ENCODE data around the gene TEPSIN.
A peak's percentile ranks its signal among the peaks of the same experiment; 100 is the strongest.

The TEPSIN gene

GRCh38 chr17:81244358-81245023, 5.6 kb upstream of the TEPSIN start:
- peaks cover 3% of the 10 kb centered on the region for H3K36me3 ChIP-seq (ENCODE audit: control insufficient read depth, insufficient read depth, low read length)
- H3K9me3 ChIP-seq (ENCODE audit: control insufficient read depth, low read length), result no peaks in the 10 kb centered on the region
- no peak overlapping the region for H3K4me3 ChIP-seq (ENCODE audit: insufficient read depth, low read depth, low read length, poor library complexity, severe bottlenecking)
- H3K4me1 ChIP-seq (ENCODE audit: control insufficient read depth, insufficient read depth, low read length, poor library complexity, severe bottlenecking), result peaks cover 11% of the 10 kb centered on the region
- H3K27ac ChIP-seq (ENCODE audit: insufficient read depth, low read length, poor library complexity, severe bottlenecking), result no peak overlapping the region
- no peaks in the 10 kb centered on the region for H3K27me3 ChIP-seq (replicated peaks; ENCODE audit: control insufficient read depth, insufficient read depth, low read length, poor library complexity, severe bottlenecking)
- DNase-seq, result no peak

GRCh38 chr17:81243333-81243664, 4.4 kb upstream of the TEPSIN start:
- Histone ChIP-seq H3K9me3 (ENCODE audit: control insufficient read depth, low read length) (no peaks in the 10 kb centered on the region), H3K36me3 (ENCODE audit: control insufficient read depth, insufficient read depth, low read length) (no peaks in the 10 kb centered on the region), H3K4me1 (ENCODE audit: control insufficient read depth, insufficient read depth, low read length, poor library complexity, severe bottlenecking) (peaks cover 13% of the 10 kb centered on the region), H3K27ac (ENCODE audit: insufficient read depth, low read length, poor library complexity, severe bottlenecking) (no peak overlapping the region), H3K27me3 (replicated peaks; ENCODE audit: control insufficient read depth, insufficient read depth, low read length, poor library complexity, severe bottlenecking) (no peaks in the 10 kb centered on the region), H3K4me3 (ENCODE audit: insufficient read depth, low read depth, low read length, poor library complexity, severe bottlenecking) (no peak overlapping the region)
- DNase-seq, result no peak

GRCh38 chr17:81242421-81243332, 3.8 kb upstream of the TEPSIN start:
- Histone ChIP-seq H3K4me1 (ENCODE audit: control insufficient read depth, insufficient read depth, low read length, poor library complexity, severe bottlenecking) (peaks cover 19% of the 10 kb centered on the region), H3K27ac (ENCODE audit: insufficient read depth, low read length, poor library complexity, severe bottlenecking) (no peak overlapping the region), H3K4me3 (ENCODE audit: insufficient read depth, low read depth, low read length, poor library complexity, severe bottlenecking) (no peak overlapping the region), H3K9me3 (ENCODE audit: control insufficient read depth, low read length) (no peaks in the 10 kb centered on the region), H3K36me3 (ENCODE audit: control insufficient read depth, insufficient read depth, low read length) (no peaks in the 10 kb centered on the region), H3K27me3 (replicated peaks; ENCODE audit: control insufficient read depth, insufficient read depth, low read length, poor library complexity, severe bottlenecking) (no peaks in the 10 kb centered on the region)
- no peak for DNase-seq

- Histone ChIP-seq H3K27me3 (replicated peaks; ENCODE audit: control insufficient read depth, insufficient read depth, low read length, poor library complexity, severe bottlenecking) (no peaks in the 10 kb centered on the region), H3K4me3 (ENCODE audit: insufficient read depth, low read depth, low read length, poor library complexity, severe bottlenecking) (no peak overlapping the region), H3K9me3 (ENCODE audit: control insufficient read depth, low read length) (no peaks in the 10 kb centered on the region), H3K27ac (ENCODE audit: insufficient read depth, low read length, poor library complexity, severe bottlenecking) (no peak overlapping the region), H3K36me3 (ENCODE audit: control insufficient read depth, insufficient read depth, low read length) (no peaks in the 10 kb centered on the region), H3K4me1 (ENCODE audit: control insufficient read depth, insufficient read depth, low read length, poor library complexity, severe bottlenecking) (peaks cover 27% of the 10 kb centered on the region)
- DNase-seq, result peak; percentile 21 to 45 (median 30)
These were observed 3.0 kb upstream of the TEPSIN start for GRCh38 chr17:81241648-81242420.

GRCh38 chr17:81241203-81241602, 2.3 kb upstream of the TEPSIN start:
- peaks cover 33% of the 10 kb centered on the region for H3K4me1 ChIP-seq (ENCODE audit: control insufficient read depth, insufficient read depth, low read length, poor library complexity, severe bottlenecking)

GRCh38 chr17:81240761-81241160, 1.9 kb upstream of the TEPSIN start:
- no peak overlapping the region for H3K4me3 ChIP-seq (ENCODE audit: insufficient read depth, low read depth, low read length, poor library complexity, severe bottlenecking)
- no peaks in the 10 kb centered on the region for H3K27me3 ChIP-seq (replicated peaks; ENCODE audit: control insufficient read depth, insufficient read depth, low read length, poor library complexity, severe bottlenecking)
- no peak for DNase-seq
- peaks cover 4% of the 10 kb centered on the region for H3K36me3 ChIP-seq (ENCODE audit: control insufficient read depth, insufficient read depth, low read length)
- no peaks in the 10 kb centered on the region for H3K9me3 ChIP-seq (ENCODE audit: control insufficient read depth, low read length)
- H3K4me1 ChIP-seq (ENCODE audit: control insufficient read depth, insufficient read depth, low read length, poor library complexity, severe bottlenecking), result peaks cover 35% of the 10 kb centered on the region
- H3K27ac ChIP-seq (ENCODE audit: insufficient read depth, low read length, poor library complexity, severe bottlenecking), result no peak overlapping the region

More at GRCh38 chr17:81241203-81241602, 2.3 kb upstream of the TEPSIN start:
- no peak overlapping the region for H3K4me3 ChIP-seq (ENCODE audit: insufficient read depth, low read depth, low read length, poor library complexity, severe bottlenecking)
- no peaks in the 10 kb centered on the region for H3K36me3 ChIP-seq (ENCODE audit: control insufficient read depth, insufficient read depth, low read length)
- no peaks in the 10 kb centered on the region for H3K9me3 ChIP-seq (ENCODE audit: control insufficient read depth, low read length)
- no peak overlapping the region for H3K27ac ChIP-seq (ENCODE audit: insufficient read depth, low read length, poor library complexity, severe bottlenecking)
- no peak for DNase-seq
- H3K27me3 ChIP-seq (replicated peaks; ENCODE audit: control insufficient read depth, insufficient read depth, low read length, poor library complexity, severe bottlenecking), result no peaks in the 10 kb centered on the region

GRCh38 chr17:81239714-81240555, 1.1 kb upstream of the TEPSIN start:
- peaks cover 4% of the 10 kb centered on the region for H3K36me3 ChIP-seq (ENCODE audit: control insufficient read depth, insufficient read depth, low read length)
- peak overlapping the region; percentile 93 for H3K4me3 ChIP-seq (ENCODE audit: insufficient read depth, low read depth, low read length, poor library complexity, severe bottlenecking)
- DNase-seq, result peak; percentile 15 to 24 (median 19)
- no peaks in the 10 kb centered on the region for H3K9me3 ChIP-seq (ENCODE audit: control insufficient read depth, low read length)
- peak overlapping the region; percentile 71 for H3K27ac ChIP-seq (ENCODE audit: insufficient read depth, low read length, poor library complexity, severe bottlenecking)
- no peaks in the 10 kb centered on the region for H3K27me3 ChIP-seq (replicated peaks; ENCODE audit: control insufficient read depth, insufficient read depth, low read length, poor library complexity, severe bottlenecking)
- H3K4me1 ChIP-seq (ENCODE audit: control insufficient read depth, insufficient read depth, low read length, poor library complexity, severe bottlenecking), result peaks cover 35% of the 10 kb centered on the region

- no peaks in the 10 kb centered on the region for H3K27me3 ChIP-seq (replicated peaks; ENCODE audit: control insufficient read depth, insufficient read depth, low read length, poor library complexity, severe bottlenecking)
- H3K36me3 ChIP-seq (ENCODE audit: control insufficient read depth, insufficient read depth, low read length), result peaks cover 9% of the 10 kb centered on the region
- no peaks in the 10 kb centered on the region for H3K9me3 ChIP-seq (ENCODE audit: control insufficient read depth, low read length)
- H3K4me1 ChIP-seq (ENCODE audit: control insufficient read depth, insufficient read depth, low read length, poor library complexity, severe bottlenecking), result peaks cover 35% of the 10 kb centered on the region
- DNase-seq, result no peak
- peak overlapping the region; percentile 94 for H3K4me3 ChIP-seq (ENCODE audit: insufficient read depth, low read depth, low read length, poor library complexity, severe bottlenecking)
- peak overlapping the region; percentile 56 for H3K27ac ChIP-seq (ENCODE audit: insufficient read depth, low read length, poor library complexity, severe bottlenecking)
These were observed 403 bp downstream of the TEPSIN start for GRCh38 chr17:81238490-81238814.

GRCh38 chr17:81237591-81238489, 1.0 kb downstream of the TEPSIN start:
- Histone ChIP-seq H3K27me3 (replicated peaks; ENCODE audit: control insufficient read depth, insufficient read depth, low read length, poor library complexity, severe bottlenecking) (no peaks in the 10 kb centered on the region), H3K9me3 (ENCODE audit: control insufficient read depth, low read length) (no peaks in the 10 kb centered on the region), H3K36me3 (ENCODE audit: control insufficient read depth, insufficient read depth, low read length) (peaks cover 14% of the 10 kb centered on the region), H3K4me1 (ENCODE audit: control insufficient read depth, insufficient read depth, low read length, poor library complexity, severe bottlenecking) (peaks cover 35% of the 10 kb centered on the region), H3K27ac (ENCODE audit: insufficient read depth, low read length, poor library complexity, severe bottlenecking) (peak overlapping the region; percentile 56), H3K4me3 (ENCODE audit: insufficient read depth, low read depth, low read length, poor library complexity, severe bottlenecking) (peak overlapping the region; percentile 94)
- no peak for DNase-seq
